NCI-H2227 (cell line): ENCODE results near the gene SGCD.
A peak's percentile ranks its signal among the peaks of the same experiment; 100 is the strongest.
"Not testable (repeated sequence)": the region's sequence is repeated elsewhere in the genome, so short reads cannot be mapped to it uniquely, and the experiment has no call there.

Experiments used
- DNase-seq: peaks from one replicate; lab custom pipeline; 2025; ENCODE audit not compliant: unreplicated experiment; lab: John Stamatoyannopoulos, UW

Gene SGCD

GRCh38 chr5:156617426-156617825, 290.5 kb downstream of the SGCD start:
- no peak for DNase-seq

GRCh38 chr5:156618601-156619000, 291.6 kb downstream of the SGCD start:
- DNase-seq = no peak

GRCh38 chr5:156621719-156622118, 294.8 kb downstream of the SGCD start:
- no peak for DNase-seq

GRCh38 chr5:156623381-156624040, 296.5 kb downstream of the SGCD start:
- no peak for DNase-seq

GRCh38 chr5:156624686-156625085, 297.7 kb downstream of the SGCD start:
- no peak for DNase-seq

GRCh38 chr5:156628421-156628820, 301.5 kb downstream of the SGCD start:
- no peak for DNase-seq

GRCh38 chr5:156631005-156631404, 304.0 kb downstream of the SGCD start:
- DNase-seq = no peak

DNA sequence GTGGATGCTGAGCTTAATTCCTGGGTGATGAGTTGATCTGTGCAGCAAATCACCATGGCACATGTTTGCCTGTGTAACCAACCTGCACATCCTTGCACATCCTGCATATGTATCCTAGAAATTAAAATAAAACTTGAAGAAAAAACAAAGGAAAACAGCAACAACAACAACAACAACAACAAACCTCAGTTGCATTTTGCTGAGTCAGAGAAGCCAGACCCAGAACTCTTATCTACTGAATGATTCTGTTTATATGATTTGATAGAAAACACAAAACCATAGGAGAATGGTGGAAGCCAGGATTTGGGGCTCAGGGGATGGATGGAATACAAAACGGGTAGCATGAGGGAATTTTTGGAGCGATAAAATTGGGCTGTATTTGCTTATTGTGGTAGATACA, 307.3 kb downstream of the SGCD start:
- DNase-seq = no peak

DNA sequence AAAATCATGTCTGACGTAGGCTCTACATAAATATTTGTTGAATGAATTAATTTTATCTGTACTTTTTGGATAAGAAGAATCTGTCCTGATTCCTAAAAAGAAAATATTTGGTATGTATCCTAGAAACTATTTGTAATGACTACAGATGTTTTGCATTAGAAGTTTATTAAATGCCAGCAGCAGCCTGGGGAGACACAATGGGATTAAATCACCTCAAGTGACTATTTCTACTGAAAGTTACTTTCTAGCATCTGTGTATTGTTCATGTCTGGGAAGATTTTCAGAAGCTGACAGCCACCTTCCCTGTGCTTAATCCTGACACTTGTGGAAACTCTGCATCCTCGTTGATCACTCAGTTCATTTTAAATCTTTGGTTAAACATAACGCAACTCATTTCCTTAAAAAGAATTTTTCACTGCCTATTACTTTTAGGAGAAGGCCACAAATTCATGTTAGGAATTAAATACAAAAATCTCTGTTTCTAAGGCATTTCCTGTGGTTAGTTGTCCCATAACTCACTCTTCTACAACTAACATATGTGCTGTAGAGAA, 313.8 kb downstream of the SGCD start:
- no peak for DNase-seq

DNA sequence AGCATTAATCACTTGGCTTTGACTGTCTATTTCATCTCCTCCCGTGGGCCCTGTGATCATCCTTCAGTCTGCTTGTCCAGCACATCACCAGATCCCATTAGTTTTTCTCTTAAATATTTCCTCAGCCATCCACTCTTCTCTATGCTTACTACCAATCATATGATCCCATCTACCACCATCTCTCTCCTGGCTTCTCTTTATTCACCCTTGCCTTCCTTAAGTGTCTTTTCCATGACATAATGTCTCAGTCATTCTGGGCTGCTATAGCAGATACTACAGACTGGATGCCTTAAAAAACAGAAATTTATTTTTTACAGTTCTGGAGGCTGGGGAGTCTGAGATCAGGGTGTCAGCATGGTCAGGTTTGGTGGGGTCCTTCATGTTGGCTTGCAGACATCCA, 314.7 kb downstream of the SGCD start:
- no peak for DNase-seq

DNA sequence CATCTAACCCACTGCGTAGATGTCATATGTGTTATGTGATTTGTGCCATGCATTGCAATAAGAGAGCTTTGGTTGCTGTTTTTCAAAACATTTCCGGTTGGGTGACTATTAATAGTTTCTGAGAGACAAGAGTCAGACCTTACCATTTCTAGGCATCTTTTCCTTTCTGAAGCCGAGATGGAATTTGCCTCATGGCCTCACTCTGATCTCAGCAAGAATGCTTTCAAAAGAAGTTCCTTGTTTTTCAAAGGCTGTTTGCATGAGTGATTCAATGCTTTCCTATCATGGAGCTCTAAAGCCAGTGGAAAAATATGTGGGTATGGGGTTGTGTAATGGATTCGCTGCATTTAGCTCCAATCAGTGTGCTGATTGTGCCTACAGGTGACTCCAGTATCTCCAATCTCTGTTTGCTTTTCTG, 320.1 kb downstream of the SGCD start:
- DNase-seq = no peak

GRCh38 chr5:156654444-156654843, 327.5 kb downstream of the SGCD start:
- DNase-seq = no peak

- DNase-seq = no peak
These were observed 328.8 kb downstream of the SGCD start for GRCh38 chr5:156655732-156656131.

DNA sequence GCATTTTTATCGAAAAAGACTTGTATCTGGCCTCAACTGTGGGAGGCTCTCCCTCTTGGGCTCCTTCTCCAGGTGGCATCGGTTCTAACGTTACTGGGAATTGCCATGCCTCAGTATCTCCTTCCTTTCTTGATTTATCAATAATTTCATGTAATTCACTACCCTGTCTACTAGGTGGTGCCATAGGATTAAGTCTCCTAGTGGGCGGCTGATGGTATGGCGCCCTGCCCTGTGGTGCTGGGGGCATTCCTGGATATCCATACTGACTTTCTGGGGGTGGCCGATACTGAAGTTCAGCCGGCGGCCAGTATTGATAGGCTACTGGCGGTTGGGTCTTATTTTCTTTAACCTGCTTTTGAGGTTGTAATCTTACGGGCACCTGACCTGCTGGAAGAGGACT, 337.9 kb downstream of the SGCD start:
- DNase-seq = not testable (repeated sequence)

GRCh38 chr5:156666686-156667085, 339.7 kb downstream of the SGCD start:
- not testable (repeated sequence) for DNase-seq

DNA sequence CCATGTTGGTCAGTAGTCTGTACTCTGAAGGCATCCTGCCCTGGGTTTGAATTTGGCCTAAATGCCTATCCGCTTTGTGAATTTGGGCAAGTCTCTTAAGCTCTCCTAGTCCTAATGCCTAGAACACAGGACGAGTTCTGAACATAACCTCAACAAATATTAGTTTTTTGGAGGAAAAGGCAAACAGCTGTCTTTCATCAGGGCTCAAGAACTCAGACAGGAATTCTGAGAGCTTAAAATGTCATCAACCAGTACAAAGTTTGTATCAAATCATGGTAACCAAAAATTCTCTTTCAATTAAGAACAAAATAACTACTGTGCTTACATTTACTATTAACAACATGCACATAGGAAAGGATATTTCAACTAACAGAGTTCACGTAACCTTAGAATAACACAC, 340.7 kb downstream of the SGCD start:
- DNase-seq = no peak

DNA sequence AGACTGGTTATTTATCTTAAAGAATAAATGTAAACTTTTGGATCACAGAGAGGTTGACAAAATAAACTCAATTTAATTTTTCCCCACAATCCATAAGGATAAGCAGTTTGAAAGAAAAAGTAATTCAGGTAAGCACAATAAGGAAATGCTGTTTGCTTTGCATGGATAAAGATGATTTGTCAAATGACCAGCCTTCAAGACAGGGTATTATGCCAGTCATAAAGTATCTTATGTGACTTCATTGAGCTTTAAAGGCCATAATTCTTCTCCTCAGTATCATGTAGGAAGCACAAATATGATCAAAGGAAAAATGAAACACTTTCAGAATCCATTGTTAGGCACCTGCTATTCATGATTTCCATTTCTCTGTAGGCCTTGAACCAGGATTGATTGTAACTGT, 342.5 kb downstream of the SGCD start:
- DNase-seq = no peak

GRCh38 chr5:156670615-156671014, 343.7 kb downstream of the SGCD start:
- no peak for DNase-seq

- DNase-seq = no peak
These were observed 348.4 kb downstream of the SGCD start for GRCh38 chr5:156675395-156675794.

- DNase-seq = no peak
These were observed 351.0 kb downstream of the SGCD start for GRCh38 chr5:156677963-156678362.

- peak; percentile 28 for DNase-seq
These were observed 351.5 kb downstream of the SGCD start for GRCh38 chr5:156678484-156678883.

DNA sequence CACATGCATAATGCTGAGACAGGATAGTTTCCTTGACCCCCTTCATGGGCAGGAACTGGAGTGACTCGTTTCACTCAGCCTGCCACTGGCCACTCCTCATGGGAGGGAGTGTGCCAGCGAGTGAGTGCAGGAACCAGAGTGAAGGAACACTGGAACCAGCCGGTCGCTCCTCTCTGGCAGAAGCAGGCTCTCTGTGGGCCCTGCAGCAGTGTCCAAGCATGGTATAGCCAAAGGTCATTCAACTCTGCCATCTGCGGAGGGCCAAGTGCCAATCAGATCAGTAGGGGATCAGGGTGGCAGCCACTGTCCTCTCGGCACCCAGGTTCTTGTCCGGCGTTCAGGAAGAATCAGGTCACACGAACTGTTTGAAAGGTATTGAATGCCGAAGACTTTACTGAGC, 353.9 kb downstream of the SGCD start:
- no peak for DNase-seq

DNA sequence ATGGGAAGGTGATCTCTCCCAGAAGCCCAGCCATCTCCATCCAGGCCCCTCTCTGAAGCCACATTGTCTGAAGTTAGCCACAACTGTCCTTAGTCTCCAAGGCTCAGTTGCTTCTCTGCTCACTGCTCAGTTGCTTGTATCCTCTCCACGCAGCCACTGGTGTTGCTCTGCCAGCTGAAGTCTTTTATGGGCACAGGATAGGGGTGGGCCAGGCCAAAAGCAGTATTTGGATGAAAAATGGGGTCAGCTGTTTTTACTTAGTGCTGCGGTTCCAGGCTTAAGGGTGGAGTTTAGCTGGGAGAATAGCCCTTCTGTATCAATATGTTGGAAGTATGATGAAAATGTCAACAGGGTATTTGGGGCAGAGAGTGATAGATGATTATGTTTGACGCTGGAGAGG, 354.3 kb downstream of the SGCD start:
- DNase-seq = no peak
